ENCODE data around the gene MYO3B. TPM values are rescaled to one million over a fixed set of nuclear protein-coding genes. Genes with fewer than 3 reads are reported as not detected.

MYO3B gene
- total and polyA plus RNA-seq, 2 of the 8 experiments (the other 6 are each of a cell fraction or from before 2014, with no cell fraction given) = 0.17 to 0.19 TPM

DNA sequence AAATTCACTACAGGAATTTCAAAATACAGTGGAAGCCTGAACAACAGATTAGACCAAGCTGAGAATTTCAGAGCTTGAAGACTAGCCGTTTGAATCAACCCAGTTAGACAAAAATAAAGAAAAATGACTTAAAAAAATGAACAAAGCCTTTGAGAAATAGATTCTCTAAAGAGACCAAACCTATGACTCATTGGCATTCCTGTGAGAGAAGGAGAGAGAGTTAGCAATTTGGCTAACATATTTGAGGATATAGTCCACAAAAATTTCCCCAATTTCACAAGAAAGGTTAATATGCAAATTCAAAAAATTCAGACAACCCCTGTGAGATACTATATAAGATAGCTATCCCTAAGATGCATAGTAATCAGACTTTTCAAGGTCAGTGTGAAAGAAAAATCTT is 78.0 kb downstream of the MYO3B start (continued):
- TF ChIP-seq, protein P1, sequence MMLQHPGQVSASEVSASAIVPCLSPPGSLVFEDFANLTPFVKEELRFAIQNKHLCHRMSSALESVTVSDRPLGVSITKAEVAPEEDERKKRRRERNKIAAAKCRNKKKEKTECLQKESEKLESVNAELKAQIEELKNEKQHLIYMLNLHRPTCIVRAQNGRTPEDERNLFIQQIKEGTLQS (IDR thresholded peaks at IDR 0.05; ENCODE audit: insufficient read depth, low read depth, low read length) = no peak
